EH (cell line): Measurements from ENCODE around the gene ANKRD55.
"Not testable (repeated sequence)": the region's sequence is repeated elsewhere in the genome, so short reads cannot be mapped to it uniquely, and the experiment has no call there.

Experiments
- DNase-seq: peaks from one replicate; pipeline ENCODE4 v3.0.0-alpha.2; 2015; ENCODE audit warnings: low read depth

ANKRD55 gene

DNA sequence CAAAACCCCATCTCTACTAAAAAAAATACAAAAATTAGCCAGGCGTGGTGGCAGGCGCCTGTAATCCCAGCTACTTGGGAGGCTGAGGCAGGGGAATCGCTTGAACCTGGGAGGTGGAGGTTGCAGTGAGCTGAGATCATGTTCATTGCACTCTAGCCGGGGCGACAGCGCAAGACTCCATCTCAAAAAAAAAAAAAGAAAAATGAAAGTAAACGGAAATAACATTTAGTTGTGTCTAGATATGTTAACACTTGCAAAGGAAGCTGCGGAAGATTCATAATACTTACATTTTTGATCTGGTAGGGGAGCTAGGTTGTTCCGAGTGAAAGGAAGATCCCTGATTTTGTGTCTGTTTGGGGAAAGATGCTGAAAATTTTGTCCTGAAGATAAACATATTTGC lies 130.9 kb downstream of the ANKRD55 start:
- not testable (repeated sequence) for DNase-seq

DNA sequence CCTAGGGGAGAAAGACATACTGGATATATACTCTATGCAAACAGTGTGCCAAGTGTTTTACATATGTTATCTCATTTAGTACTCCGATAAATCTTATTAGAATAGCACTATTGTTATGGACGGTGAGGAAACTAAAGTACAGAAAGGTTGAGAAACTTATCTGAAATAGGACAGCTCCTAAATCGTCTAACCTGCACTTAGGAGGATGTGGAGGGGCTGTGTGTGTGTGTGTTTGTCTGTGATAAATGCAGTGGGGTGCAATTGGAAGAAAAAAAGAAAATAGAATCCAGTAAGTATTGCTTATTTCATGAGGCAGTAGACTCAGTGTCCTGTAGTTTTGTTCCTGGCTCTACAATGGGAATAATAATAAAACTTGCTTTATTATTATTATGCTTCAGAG lies 131.9 kb downstream of the ANKRD55 start:
- no peak for DNase-seq

DNA sequence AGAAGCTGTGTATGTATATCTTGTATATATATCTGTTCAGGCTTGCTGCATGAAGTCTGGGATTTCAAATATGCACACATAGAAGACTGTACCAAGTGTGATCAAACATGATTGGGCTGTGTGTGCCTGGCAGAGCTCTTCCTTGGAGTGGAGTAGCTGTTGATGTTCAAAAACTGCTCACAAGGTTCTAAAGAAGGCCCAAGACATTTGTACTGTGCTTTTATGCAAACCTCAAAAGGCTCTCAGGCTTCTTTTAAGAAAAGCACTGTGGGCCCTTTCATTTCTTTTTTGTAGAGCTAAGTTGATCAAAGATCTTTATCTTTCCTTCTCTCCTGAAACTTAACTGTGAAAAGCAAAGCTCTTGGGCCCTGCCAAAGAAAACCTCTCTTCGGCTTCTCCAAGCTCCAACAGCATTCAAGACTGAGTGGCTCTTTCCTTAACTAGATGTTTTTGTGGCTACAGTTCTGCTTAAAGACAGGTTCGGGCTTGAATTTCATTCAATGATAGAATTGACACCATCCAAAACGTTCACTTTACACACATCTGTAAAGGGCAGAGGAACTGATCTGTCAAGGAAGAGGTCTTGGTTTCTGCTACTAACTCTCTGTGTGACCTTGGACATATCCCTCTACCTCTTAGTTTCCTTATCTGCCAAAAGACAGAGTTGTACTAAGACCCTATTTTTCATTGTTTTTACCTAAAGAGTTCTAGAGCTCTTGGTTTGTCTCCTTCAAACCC lies 132.5 kb downstream of the ANKRD55 start:
- DNase-seq: no peak

DNA sequence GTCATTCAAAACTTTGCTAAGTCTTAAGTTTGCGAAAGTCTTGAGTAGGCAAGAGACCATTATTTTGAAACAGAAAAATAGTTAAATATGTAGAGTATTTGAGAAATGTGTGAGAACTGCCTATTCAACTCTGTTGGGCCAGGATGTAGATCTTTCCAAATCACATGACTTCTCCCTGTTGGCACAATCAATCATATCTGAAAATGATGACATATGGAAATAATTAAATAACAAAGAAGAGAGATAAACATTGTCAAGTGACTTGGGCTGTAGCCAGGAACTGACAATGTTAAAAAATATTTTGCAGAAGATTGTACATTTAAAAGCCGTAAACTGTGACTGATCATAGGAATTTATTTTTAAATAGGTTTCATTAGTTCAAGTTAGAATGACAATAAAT lies 133.8 kb downstream of the ANKRD55 start:
- peak; percentile 88 for DNase-seq

DNA sequence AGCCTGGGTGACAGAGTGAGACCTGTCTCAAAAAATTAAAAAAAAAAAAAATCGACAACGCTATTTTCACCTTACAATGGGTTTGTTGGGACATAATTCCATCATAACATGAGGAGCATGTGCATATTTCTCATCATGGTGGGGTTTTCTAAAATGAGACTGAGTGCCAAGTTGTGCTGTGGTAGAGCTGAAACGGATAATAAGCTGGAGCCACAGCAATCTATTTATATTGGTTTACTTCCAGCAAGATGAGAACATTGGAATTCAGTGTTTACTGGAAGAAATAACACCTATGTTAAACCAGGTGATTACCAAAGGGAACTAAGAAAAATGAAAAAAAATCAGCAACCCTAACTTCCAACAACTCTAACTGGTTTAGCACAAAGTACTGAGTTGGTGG lies 136.1 kb downstream of the ANKRD55 start:
- DNase-seq: no peak

DNA sequence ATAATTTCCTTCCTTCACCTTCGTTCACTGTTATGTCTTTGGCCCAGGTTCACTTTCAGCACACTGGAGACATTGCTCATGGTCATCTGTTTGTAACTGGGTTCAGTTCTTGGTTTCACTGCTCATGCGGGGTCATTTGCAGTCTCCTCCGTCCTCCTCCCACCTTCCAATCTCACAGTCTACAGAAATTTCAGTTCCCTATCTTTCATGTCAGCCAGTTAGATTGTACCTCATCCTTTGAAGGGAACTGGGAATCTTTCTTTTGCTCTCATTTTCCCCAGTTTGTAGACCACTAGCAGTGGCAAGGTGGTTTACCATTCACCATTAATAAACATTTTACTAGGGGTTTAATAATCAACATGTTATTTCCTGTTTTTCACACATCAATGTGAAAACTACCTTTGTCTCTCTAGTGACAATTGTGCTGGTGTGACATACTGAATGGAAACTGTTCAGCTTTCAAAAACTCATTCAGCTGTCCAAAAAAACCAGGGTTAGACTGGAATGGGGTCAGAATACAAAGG lies 137.5 kb downstream of the ANKRD55 start:
- no peak for DNase-seq

DNA sequence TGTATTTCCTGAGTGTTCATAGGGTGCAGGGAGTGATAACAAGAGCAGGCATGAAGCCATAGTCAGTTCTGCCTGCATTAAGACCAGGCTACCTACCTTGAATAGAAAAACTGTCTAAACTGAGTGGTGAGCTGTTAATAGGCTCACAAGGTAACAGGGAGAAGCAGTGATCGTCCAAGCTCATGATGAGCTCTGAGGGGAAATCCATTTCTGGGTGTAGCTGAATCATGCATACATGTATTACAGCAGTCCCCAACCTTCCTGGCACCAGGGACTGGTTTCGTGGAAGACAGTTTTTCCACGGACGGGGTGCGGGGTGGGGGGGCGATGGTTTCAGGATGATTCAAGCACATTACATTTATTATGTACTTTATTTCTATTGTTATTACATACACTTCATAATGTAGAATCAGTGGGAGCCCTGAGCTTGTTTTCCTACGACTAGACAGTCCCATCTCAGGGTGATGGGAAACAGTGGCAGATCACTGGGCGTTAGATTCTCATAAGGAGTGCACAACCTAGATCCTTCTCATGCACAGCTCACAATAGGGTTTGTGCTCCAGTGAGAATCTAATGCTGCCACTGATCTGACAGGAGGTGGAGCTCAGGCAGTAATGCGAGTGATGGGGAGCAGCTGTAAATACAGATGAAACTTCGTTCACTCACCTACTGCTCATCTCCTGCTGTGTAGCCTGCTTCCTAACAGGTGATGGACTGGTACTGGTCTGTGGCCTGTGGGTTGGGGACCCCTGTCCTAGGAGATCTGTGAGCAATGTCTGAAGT lies 138.4 kb downstream of the ANKRD55 start:
- DNase-seq: no peak

DNA sequence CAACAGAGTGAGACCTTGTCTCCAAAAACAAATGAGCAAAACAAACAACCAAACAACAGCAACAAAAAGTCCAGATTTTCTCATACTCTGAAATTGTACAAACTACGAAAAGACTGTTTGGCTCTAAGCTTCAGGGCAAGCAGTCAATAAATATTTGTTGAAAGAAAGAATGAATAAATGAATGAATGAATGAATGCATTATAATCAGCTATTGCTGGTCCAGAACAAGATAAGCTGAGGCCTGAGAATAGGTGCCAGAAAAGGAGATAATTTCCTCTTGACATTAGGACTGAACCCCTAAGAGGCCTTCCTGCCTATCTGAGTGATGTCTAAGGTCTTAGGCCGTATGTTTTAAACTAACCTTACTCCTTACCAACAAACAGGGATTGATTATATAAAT lies 139.2 kb downstream of the ANKRD55 start:
- DNase-seq: no peak

DNA sequence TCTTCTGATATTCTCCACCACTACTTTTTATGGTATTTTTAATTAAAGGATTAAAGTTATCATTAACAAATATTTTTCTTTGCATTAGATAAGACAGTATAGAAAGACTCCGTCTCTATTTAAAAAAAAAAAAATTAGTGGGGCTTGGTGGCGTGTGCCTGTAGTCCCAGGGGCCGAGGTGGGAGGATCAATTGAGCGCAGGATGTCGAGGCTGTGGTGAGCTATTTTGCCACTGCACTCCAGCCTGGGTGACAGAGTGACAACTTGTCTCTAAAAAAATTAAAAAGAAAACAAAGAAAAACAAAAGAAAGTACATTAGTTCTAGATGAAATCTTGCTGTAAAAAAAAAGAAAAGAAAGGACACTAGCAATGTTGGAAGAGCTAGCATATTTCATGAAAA lies 141.0 kb downstream of the ANKRD55 start:
- no peak for DNase-seq

DNA sequence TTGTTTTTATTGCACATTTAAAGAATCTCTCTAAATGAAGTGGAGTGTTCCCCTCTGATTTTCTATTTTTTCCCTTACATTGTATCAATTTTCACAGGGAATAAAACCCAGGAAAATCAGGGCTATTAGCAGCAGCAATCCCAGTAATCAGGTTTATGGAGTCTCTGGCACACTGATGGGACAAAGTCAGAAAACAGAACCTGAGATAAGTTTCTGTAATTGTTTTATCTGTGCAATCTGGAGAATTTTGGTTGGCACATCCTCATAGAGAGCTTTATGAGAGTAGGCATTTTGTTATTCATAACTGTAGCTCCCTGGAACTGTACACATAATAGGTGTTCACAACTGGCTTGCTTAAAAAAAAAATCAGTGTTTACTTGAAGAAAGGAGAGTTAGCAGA lies 141.5 kb downstream of the ANKRD55 start:
- DNase-seq: no peak

DNA sequence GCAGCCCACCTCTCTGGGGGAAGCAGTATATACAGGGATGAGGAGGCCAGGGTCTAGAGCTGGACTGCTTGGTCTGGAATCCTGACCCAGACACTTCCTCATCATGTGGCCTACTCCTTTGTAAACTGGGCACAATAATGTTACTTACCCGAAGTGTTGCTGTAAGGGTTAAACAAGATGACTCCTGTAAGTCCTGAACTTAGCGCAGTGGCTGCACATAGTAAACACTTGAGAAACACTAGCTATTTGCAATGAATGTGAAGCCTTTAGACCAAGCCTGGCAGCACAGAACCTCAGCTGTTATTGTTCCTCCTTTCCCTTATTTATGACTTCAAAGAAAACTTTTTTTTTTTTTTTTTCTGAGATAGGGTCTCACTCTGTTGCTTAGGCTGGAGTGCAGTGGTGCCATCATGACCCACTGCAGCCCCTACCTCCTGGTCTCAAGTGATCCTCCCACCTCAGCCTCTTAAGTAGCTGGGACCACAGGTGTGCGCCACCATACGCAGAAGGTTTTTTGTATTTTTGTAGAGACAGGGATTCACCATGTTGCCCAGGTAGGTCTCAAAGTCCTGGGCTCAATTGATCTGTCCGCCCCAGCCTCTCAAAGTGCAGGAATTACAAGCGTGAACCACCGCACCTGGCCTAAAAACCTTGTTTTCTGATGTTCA lies 142.2 kb downstream of the ANKRD55 start:
- DNase-seq: no peak

DNA sequence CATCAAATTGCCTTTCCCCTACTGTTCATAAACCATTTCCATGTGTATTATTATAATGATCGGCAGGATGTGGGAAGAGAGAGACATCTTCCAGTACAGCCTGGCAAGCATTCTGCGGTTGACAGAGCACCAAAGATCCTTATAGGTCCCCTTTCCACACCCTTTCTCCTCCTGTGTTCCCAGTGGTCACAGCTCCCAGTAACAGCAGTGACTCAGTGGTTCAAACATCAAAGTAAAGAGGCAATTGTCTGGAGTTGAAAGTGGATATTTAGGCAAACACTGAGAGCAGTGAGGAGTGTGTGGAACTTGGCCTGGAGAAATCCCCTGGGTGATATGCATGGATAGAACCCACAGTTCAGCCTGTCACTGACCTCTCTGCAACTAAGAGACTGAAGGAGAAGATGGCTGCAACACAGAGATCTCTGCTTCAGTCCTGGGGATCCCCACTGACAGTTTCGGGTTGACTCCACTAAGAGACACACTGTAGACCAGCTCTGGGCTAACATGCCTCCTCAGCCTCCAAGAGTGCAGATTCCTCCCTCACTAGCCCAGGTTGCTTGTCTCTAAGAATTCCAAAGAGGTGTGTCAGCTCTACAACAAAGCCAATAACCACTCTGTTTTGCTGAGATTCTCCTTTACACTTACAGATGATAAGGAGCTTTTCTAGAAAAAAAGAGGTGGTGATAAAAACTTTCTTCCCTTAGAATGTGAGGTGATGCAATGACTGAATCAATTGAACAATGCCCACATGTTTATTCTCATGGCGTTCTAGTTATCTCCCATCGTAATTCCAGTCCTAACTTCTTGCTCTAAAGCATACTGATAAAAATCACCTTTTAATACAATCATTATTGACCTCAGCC lies 143.9 kb downstream of the ANKRD55 start:
- peak; percentile 93 for DNase-seq

DNA sequence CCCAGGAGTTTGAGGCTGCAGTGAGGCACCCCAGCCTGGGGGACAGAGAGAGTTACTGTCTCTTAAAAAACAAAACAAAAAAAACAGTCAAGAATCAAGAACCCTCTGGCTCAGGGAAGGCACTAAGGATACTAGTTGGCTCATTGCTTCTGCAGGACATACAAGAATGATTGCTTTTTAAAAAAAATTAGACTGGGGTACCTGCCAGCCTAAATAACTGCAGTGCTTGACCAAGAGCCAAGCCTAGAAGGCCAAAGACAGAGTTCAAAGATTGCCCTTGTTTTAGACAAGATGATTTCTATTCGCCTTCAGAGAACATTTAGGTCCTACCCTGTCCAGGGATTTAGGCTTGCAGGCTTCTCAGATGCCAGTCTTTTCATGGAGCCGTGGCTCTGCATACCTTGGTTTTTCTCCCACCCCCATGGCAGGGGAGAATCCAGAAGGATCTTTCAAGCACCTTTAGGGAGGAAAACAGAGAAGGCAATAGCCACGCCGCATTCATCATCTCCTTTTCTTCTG lies 144.6 kb downstream of the ANKRD55 start:
- no peak for DNase-seq

DNA sequence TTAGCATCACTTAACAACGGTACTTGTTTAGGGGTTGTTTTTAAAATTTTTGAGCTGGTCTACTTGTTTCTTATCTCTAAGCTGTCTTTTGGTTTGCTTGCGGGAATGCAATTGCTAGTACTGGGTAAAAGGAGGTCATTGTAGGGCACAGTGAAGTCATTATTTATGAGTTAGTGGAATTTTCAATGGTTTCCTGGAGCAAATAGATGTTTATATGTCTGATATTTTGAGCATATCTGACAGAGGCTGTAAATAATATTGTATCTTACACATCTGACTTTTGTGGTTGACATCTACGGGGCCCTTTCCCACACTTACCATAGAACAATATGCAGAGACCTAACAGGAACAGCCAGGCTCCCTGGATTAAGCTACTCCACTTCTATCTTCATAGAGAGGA lies 147.9 kb downstream of the ANKRD55 start:
- DNase-seq: peak; percentile 43

DNA sequence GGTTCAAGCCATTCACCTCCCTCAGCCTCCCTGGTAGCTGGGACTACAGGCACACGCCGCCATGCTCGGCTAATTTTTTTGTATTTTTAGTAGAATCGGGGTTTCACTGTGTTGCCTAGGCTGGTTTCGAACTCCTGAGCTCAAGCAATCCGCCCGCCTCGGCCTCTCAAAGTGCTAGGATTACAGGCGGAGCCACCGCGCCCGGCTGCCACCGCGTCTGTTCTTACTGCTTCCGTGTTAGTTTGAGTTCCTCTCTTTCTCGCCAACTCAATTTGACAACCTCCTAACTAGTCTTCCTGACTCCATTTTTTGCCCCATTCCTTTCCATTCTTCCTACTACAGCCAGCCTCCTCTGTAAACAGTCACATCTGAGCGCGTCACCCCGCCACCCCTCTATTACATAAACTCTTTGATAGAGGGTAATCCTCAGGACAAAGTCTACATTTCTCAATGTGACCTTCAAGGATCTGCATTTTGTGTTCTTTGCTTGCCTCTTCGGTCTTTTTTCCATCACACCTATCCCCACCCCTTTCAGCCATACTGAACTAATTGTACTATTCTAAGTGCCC lies 149.8 kb downstream of the ANKRD55 start:
- DNase-seq: no peak

DNA sequence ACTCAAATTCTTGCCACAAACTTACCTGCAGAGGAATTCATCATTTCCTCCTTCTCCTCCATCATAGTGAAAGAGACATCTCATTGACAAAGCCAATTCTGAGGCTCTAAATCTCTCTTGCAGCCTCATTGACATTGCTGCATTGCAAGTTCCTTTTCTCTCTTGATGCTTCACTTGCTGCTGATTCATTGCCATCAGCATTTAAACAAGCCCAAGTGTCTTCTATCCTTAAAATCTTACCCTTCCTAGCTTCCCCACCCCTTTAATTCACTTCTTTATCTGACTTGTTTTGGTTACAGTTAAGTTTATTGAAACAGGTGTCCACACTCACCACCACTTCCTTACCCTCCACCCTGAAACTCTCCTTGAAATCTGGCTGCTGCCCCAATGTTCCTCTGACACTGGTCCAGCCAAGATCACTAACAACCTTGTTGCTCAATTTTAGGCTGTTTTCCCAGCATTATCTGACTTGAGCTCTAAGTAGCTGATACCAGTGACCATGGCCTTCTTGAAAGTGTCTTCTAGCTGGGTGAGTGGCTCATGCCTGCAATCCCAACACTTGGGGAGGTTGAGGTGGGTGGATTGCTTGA lies 152.0 kb downstream of the ANKRD55 start:
- DNase-seq: peak; percentile 21

DNA sequence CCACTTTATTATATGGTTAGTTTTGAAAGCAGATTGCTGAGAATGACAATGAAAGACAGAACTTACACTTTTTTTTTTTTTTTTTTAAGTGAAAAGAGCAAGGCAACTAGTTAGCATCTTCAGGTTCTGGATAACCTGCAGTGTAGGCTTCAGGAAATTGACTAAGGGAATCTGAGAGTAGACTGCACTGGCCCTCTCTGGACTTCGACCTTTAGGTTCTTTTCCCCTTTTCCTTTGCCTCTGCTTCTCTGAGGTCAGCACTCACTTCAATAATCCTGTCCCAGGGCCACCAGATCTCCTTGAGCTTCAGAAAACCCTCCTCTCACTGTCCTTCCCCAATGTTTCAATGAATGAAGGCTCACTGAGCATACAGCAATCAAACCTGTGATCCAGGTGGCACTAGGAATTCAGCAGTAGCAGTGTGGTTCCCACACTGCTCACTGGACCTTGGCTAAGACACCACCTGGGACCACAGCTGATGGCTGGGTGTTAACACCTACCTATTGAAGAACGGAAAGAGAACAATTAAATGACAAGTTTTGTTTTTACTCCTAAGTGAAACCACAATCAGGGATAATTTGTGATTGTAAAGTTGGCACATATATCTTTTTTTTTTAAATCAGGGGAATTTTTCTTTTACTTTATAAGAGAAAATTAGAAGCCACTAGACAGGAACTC lies 152.6 kb downstream of the ANKRD55 start:
- DNase-seq: no peak

DNA sequence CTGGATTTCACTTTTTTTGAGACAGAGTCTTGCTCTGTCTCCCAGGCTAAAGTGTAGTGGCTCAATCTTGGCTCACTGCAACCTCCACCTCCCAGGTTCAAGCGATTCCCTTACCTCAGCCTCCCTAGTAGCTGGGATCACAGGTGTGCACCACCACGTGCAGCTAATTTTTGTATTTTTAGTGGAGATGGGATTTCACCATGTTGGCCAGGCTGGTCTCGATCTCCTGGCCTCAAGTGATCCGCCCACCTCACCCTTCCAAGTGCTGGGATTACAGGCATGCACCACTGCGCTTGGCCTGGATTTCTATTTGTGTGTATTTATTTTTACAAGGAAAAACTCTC lies 154.0 kb downstream of the ANKRD55 start:
- not testable (repeated sequence) for DNase-seq

DNA sequence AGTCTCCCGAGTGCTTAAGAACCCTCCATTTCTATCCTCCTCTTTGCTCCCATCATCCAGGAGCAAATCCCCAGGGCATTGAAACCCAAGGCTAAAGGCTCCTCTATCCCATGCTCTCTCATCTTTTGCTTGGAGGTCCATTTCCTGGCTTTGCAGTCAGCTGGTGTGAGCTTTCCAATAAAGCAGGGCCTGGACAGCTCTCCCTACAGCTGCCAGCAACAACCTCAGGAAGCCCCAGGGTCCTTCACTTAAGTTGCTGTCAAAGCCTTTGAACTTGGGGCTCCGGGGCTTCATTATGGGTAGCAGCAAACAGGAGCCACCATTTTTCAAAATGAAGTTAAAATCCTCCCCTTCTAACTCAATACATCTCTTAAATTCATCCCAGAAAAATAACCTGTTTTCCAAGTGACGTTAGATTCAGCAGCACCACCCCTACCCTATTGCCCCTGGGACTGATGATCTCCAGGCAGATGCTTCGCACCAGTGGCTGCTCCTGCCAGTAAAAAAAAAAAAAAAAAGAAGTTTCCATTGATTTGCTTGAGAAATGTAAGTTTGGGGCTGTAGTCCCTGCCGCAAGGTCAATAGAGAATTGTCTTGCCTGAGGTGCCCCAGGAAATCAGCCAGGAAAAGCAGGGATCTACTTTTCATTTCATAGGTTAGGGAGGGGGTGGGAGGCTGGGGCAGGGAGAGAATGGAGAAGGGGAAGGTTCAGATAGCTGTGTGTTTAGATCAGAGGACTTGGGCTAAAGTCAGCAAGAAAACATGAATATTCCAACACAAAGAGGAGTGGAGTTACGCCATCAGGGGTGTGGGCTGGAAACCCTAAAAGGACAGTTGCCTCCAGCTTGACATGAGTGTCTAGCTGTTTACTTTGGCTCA lies 154.6 kb downstream of the ANKRD55 start:
- DNase-seq: peak; percentile 67
